Large intestine (tissue), 3 donors: Measurements from ENCODE around the gene MYH14. TPM values are rescaled to one million over a fixed set of nuclear protein-coding genes. Genes with fewer than 3 reads are reported as not detected.

ENCODE experiments used
- DNase-seq, 2 donors: peaks; one replicate each; pipeline versions ENCODE4 v3.0.0 to v3.0.0-alpha.2; 2013
- H3K27ac ChIP-seq: one replicate; pipeline ENCODE4 v1.5.1; 2013; ENCODE audit warnings: low read length
- H3K27me3 ChIP-seq: 2 replicates; pipeline ENCODE4 v1.6.1; 2013; ENCODE audit warnings: low read length; ENCODE audit not compliant: control insufficient read depth, insufficient read depth
- H3K36me3 ChIP-seq: 2 replicates; pipeline ENCODE4 v1.6.1; 2013; ENCODE audit warnings: low read length; ENCODE audit not compliant: control insufficient read depth, insufficient read depth
- H3K4me1 ChIP-seq: one replicate; pipeline ENCODE4 v1.6.1; 2013; ENCODE audit warnings: low read length; ENCODE audit not compliant: control insufficient read depth, insufficient read depth
- H3K4me3 ChIP-seq: one replicate; pipeline ENCODE4 v1.5.1; 2013; ENCODE audit warnings: low read length
- H3K9me3 ChIP-seq: one replicate; pipeline ENCODE4 v1.6.1; 2013; ENCODE audit warnings: mild to moderate bottlenecking, low read depth, low read length, moderate library complexity; ENCODE audit not compliant: control insufficient read depth
- WGBS: methylation state at CpG from one replicate; pipeline ENCODE4 v1.1.5; 2013; ENCODE audit warnings: low lambda C conversion rate; ENCODE audit not compliant: insufficient coverage; 5-methylcytosine and 5-hydroxymethylcytosine counted together
- polyA plus RNA-seq: library from polyadenylated mRNA; unstranded; fragments of 120-200 nt; gene quantifications from one replicate; pipeline ENCODE4 v1.2.1, GENCODE V29; 2013

The MYH14 gene
- polyA plus RNA-seq, 1 donor: 221 TPM

GRCh38 chr19:50204081-50204428 is 633 bp downstream of the MYH14 start:
- Histone ChIP-seq H3K27ac (peak overlapping the region; percentile 99), H3K4me1 (peaks cover 44% of the 10 kb centered on the region), H3K4me3 (peak overlapping the region; percentile 50), H3K27me3 (peaks cover 2% of the 10 kb centered on the region), H3K9me3 (no peaks in the 10 kb centered on the region), H3K36me3 (peaks cover 14% of the 10 kb centered on the region)
- DNase-seq: no peak
- no CpG with 5 or more reads among the region's 7 CpGs for WGBS

GRCh38 chr19:50204811-50205675 is 1.6 kb downstream of the MYH14 start:
- H3K36me3 ChIP-seq: peaks cover 14% of the 10 kb centered on the region
- peak overlapping the region; percentile 99 for H3K27ac ChIP-seq
- peak overlapping the region; percentile 62 for H3K4me3 ChIP-seq
- peaks cover 44% of the 10 kb centered on the region for H3K4me1 ChIP-seq
- DNase-seq: peak; percentile 96 to 98
- WGBS: no CpG with 5 or more reads among the region's 49 CpGs
- no peaks in the 10 kb centered on the region for H3K9me3 ChIP-seq
- peaks cover 2% of the 10 kb centered on the region for H3K27me3 ChIP-seq

- H3K27ac ChIP-seq: peak overlapping the region; percentile 99
- peaks cover 2% of the 10 kb centered on the region for H3K27me3 ChIP-seq
- WGBS: no CpG with 5 or more reads among the region's 12 CpGs
- peaks cover 3% of the 10 kb centered on the region for H3K9me3 ChIP-seq
- peaks cover 44% of the 10 kb centered on the region for H3K4me1 ChIP-seq
- peak; percentile 92 to 93 for DNase-seq
- H3K36me3 ChIP-seq: peaks cover 15% of the 10 kb centered on the region
- peak overlapping the region; percentile 62 for H3K4me3 ChIP-seq
Observed at GRCh38 chr19:50205681-50206138, 2.3 kb downstream of the MYH14 start.

GRCh38 chr19:50206191-50206590 is 2.8 kb downstream of the MYH14 start:
- Histone ChIP-seq H3K36me3 (peaks cover 16% of the 10 kb centered on the region), H3K27me3 (peaks cover 2% of the 10 kb centered on the region), H3K27ac (peak overlapping the region; percentile 99), H3K4me3 (peak overlapping the region; percentile 62), H3K9me3 (peaks cover 3% of the 10 kb centered on the region), H3K4me1 (peaks cover 44% of the 10 kb centered on the region)
- peak; percentile 77 to 90 for DNase-seq
- WGBS: no CpG with 5 or more reads among the region's 6 CpGs

- Histone ChIP-seq H3K9me3 (peaks cover 3% of the 10 kb centered on the region), H3K4me1 (peaks cover 41% of the 10 kb centered on the region), H3K36me3 (peaks cover 27% of the 10 kb centered on the region), H3K27me3 (peaks cover 2% of the 10 kb centered on the region), H3K4me3 (no peak overlapping the region), H3K27ac (peak overlapping the region; percentile 99)
- DNase-seq: no peak
- WGBS: 76% methylated on average over 2 of the region's 2 CpGs
Observed at GRCh38 chr19:50207730-50208129, 4.3 kb downstream of the MYH14 start.

- Histone ChIP-seq H3K27ac (no peak overlapping the region), H3K9me3 (peaks cover 3% of the 10 kb centered on the region), H3K27me3 (no peaks in the 10 kb centered on the region), H3K4me3 (no peak overlapping the region), H3K36me3 (peaks cover 41% of the 10 kb centered on the region), H3K4me1 (peaks cover 36% of the 10 kb centered on the region)
- WGBS: 100% methylated on average over 1 of the region's 7 CpGs
- no peak for DNase-seq
Observed at GRCh38 chr19:50209131-50209530, 5.7 kb downstream of the MYH14 start.

GRCh38 chr19:50210425-50210824 is 7.0 kb downstream of the MYH14 start:
- Histone ChIP-seq H3K4me3 (no peak overlapping the region), H3K9me3 (peaks cover 3% of the 10 kb centered on the region), H3K27ac (no peak overlapping the region), H3K36me3 (peaks cover 50% of the 10 kb centered on the region), H3K27me3 (no peaks in the 10 kb centered on the region), H3K4me1 (peaks cover 39% of the 10 kb centered on the region)
- DNase-seq: no peak
- WGBS: no CpG with 5 or more reads among the region's 46 CpGs

- Histone ChIP-seq H3K9me3 (peaks cover 3% of the 10 kb centered on the region), H3K4me3 (no peak overlapping the region), H3K27me3 (no peaks in the 10 kb centered on the region), H3K36me3 (peaks cover 69% of the 10 kb centered on the region), H3K27ac (peak overlapping the region; percentile 73), H3K4me1 (peaks cover 21% of the 10 kb centered on the region)
- WGBS: no CpG with 5 or more reads among the region's 1 CpG
- DNase-seq: no peak
Observed at GRCh38 chr19:50213925-50214324, 10.5 kb downstream of the MYH14 start.

- peak; percentile 81 to 88 for DNase-seq
- H3K36me3 ChIP-seq: peaks cover 69% of the 10 kb centered on the region
- no peak overlapping the region for H3K4me3 ChIP-seq
- H3K27ac ChIP-seq: peak overlapping the region; percentile 73
- no CpG with 5 or more reads among the region's 25 CpGs for WGBS
- H3K9me3 ChIP-seq: peaks cover 3% of the 10 kb centered on the region
- H3K4me1 ChIP-seq: peaks cover 21% of the 10 kb centered on the region
- H3K27me3 ChIP-seq: no peaks in the 10 kb centered on the region
Observed at GRCh38 chr19:50214699-50215543, 11.5 kb downstream of the MYH14 start.

- no peak for DNase-seq
- Histone ChIP-seq H3K36me3 (peaks cover 69% of the 10 kb centered on the region), H3K4me1 (peaks cover 21% of the 10 kb centered on the region), H3K9me3 (no peaks in the 10 kb centered on the region), H3K27ac (peak overlapping the region; percentile 73), H3K27me3 (no peaks in the 10 kb centered on the region), H3K4me3 (no peak overlapping the region)
- no CpG with 5 or more reads among the region's 3 CpGs for WGBS
Observed at GRCh38 chr19:50215820-50216219, 12.4 kb downstream of the MYH14 start.
